NCI-H446 treated with DMSO at 0.1 percent for 48 hours (cell line): ENCODE measurements around the gene IER2.
"Not testable (repeated sequence)": the region's sequence is repeated elsewhere in the genome, so short reads cannot be mapped to it uniquely, and the experiment has no call there.

Experiments used
- DNase-seq: peaks from one replicate; lab custom pipeline; 2025; lab: John Stamatoyannopoulos, UW

IER2 gene

DNA sequence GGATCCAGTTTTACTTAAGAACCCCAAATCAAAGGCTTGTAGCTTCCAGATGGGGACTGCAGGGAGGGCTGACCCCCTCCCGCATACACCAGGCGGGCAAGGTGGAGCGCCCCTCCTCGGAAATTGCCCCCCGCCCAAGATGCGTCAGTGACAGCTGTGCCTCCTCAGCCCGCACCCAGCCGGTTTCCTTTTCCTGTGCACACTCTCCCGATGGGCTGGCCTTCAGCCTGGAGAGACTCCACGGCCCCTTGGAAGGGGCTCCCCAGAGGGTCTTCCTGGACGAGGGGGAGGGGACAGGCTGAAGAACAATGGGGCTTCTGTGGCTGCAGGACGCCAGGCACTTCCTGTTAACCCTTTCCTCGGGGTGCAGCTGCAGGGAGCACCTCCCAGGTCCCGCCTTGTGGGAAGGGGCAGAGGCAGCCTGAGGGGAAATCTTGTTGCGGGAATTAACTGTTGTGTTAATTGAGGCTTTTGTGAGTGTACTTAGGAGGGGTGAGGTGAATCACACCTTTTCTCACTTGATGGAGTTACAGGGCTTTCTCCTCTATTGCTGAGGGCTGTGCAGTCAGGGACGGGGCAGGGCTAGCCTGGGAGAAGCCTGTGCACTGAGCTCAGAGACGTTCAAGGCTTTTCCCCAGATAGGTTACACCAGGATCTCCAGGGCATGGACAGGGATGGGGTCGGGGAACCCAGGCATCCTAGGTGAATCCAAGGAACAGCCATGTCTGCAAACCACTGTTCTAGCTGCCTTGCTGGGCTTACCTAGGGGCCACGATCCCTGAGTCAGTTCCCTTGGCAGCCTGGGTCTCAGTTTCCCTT lies 14.3 kb downstream of the IER2 start:
- no peak for DNase-seq

GRCh38 chr19:13165162-13165997 lies 15.2 kb downstream of the IER2 start:
- DNase-seq, result no peak

DNA sequence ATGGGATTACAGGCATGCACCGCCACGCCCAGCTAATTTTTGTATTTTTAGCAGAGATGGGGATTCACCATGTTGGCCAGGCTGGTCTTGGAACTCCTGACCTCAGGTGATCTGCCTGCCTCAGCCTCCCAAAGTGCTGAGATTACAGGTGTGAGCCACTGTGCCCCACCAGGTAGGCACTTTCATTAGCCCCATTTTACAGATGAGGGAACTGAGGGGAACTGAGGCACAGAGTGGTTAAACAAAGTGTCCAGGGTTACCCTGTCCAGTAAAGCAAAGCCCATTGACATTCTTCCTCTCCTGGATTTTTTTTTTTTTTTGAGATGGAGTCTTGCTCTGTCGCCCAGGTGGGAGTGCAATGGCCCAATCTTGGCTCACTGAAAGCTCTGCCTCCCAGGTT lies 15.9 kb downstream of the IER2 start:
- not testable (repeated sequence) for DNase-seq

GRCh38 chr19:13169769-13170168 lies 19.6 kb downstream of the IER2 start:
- no peak for DNase-seq

DNA sequence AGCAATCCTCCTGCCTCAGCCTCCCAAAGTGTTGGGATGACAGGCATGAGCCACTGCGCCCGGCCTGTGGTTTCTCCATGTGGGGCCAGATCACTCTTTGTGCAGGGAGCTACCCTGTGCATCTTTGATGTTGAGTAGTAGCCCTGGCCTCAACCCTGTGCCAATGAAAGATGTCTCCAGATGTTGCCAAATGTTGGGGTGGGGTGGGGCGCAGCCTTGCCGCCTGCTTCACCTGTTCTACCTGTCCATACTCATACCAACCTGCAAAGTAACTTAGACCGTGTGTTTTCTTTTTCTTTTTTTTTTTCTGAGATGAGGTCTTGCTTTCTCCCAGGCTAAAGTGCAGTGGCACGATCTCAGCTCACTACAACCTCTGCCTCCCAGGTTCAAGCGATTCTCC lies 20.9 kb downstream of the IER2 start:
- DNase-seq, result no peak

GRCh38 chr19:13172346-13173138 lies 22.3 kb downstream of the IER2 start:
- DNase-seq, result no peak

DNA sequence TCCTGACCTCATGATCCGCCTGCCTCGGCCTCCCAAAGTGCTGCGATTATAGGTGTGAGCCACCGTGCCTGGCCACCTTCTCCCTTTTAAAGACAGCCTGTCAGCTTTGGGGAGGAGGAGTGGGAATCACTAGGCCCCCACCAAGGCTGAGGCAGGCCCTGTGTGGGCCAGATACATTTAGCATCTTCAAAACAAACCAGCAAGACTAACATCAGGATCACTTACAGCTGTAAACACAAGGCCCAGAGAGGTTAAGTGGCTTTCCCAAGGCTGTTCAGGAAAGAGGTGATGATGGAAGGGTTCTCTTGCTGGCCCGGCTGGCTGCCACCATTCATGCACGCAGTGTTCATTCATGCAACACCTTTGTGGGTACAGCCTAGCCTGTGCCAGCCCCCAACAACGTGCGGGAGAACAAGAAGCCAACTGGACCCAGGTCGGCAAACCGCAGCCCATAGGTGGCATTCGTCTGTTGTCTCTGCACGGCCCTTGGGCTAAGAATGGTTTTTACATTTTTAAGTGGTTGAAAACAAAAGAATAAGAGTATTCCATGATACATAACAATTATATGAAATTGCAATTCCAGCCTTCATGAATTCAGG lies 23.0 kb downstream of the IER2 start:
- DNase-seq, result no peak

GRCh38 chr19:13176345-13176744 lies 26.1 kb downstream of the IER2 start:
- no peak for DNase-seq

DNA sequence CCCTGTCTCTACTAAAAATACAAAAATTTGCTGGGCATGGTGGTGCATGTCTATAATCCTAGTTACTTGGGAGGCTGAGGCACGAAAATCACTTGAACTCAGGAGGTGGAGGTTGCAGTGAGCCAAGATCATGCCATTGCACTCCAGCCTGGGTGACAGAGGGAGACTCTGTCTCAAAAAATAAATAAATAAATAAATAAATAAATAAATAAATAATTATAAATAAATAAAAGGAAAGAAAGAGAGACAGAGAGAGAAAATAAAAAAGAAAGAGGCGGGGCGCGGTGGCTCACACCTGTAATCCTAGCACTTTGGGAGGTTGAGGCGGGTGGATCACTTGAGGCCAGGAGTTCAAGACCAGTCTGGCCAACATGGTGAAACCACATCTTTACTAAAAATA lies 27.4 kb downstream of the IER2 start:
- DNase-seq, result not testable (repeated sequence)

- not testable (repeated sequence) for DNase-seq
Measured at GRCh38 chr19:13178291-13178690, 28.1 kb downstream of the IER2 start.

- DNase-seq, result no peak
Measured at GRCh38 chr19:13181747-13182388, 31.7 kb downstream of the IER2 start.

GRCh38 chr19:13184926-13185325 lies 34.7 kb downstream of the IER2 start:
- DNase-seq, result not testable (repeated sequence)

- not testable (repeated sequence) for DNase-seq
Measured at GRCh38 chr19:13185763-13186657, 35.8 kb downstream of the IER2 start.

GRCh38 chr19:13186688-13187087 lies 36.5 kb downstream of the IER2 start:
- not testable (repeated sequence) for DNase-seq

DNA sequence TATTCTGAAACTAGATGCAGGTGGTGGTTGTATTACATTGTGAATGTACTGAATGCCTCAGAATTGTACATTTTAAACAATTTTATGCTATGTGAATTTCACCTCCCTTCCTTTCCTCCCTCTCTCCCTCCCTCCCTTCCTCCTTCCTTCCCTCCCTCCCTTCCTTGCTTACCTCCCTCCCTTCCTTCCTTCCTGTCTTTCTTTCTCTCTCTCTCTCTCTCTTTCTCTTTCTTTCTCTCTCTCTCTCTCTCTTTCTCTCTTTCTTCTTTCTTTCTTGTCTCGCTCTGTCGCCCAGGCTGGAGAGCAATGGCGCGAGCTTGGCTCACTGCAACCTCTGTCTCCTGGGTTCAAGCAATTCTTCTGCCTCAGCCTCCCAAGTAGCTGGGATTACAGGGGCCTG lies 37.2 kb downstream of the IER2 start:
- DNase-seq, result no peak

GRCh38 chr19:13189600-13189999 lies 39.4 kb downstream of the IER2 start:
- no peak for DNase-seq

DNA sequence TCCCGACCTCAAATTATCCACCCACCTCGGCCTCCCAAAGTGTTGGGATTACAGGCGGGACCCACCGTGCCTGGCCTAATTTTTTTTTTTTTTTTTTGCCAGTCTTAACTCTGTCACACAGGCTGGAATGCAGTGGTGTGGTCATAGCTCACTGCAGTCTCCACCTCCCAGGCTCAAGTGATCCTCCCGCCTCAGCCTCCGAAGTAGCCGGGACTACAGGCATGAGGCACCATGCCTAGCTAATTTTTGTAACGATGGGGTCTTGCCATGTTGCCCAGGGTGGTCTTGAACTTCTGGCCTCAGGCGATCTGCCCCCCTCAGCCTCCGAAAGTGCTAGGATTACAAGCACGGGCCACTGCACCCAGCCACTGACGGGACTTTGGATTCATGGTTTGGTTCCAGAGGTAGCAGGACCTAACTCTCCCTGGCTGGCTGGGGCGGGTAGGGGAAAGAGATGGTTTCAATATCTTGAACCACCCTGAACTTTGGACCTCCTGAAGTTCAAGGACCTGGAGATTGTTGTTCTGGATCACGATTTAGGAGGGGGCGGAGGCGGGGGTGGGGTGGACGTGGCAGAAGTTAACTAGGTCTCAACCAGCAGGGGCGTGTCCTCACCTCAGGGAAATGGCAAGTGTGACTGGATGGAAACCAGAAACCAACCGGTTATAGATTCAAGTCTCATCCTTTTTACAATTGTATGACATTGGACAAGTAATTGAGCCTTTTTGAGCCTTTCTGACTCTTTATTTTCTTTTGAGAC lies 40.8 kb downstream of the IER2 start:
- no peak for DNase-seq

- DNase-seq, result no peak
Measured at GRCh38 chr19:13195678-13196077, 45.5 kb downstream of the IER2 start.

GRCh38 chr19:13198634-13199033 lies 48.4 kb downstream of the IER2 start:
- no peak for DNase-seq

- not testable (repeated sequence) for DNase-seq
Measured at GRCh38 chr19:13202112-13202511, 51.9 kb downstream of the IER2 start.
